HL-60 (cell line): ENCODE results near the gene NEU2.

Experiments
- GABPA ChIP-seq: IDR thresholded peaks from 2 replicates; pipeline ENCODE4 v1.6.1; 2012; ENCODE audit warnings: low read depth
- POLR2AphosphoS5 ChIP-seq: IDR thresholded peaks from 2 replicates; pipeline ENCODE4 v1.6.1; 2012; ENCODE audit warnings: low read depth
- REST ChIP-seq: IDR thresholded peaks from 2 replicates; pipeline ENCODE4 v1.6.1; 2012; ENCODE audit warnings: low read depth; ENCODE audit not compliant: insufficient replicate concordance
- SPI1 ChIP-seq: IDR thresholded peaks from 2 replicates; pipeline ENCODE4 v1.6.1; 2012; ENCODE audit warnings: low read depth, mild to moderate bottlenecking, borderline replicate concordance
- TF ChIP-seq, protein P1 (sequence below): IDR thresholded peaks from one replicate; pipeline ENCODE4 v1.5.1; 2011; ENCODE audit warnings: low read length, control low read depth, inconsistent platforms; ENCODE audit not compliant: insufficient read depth

- TF ChIP-seq, protein P1, sequence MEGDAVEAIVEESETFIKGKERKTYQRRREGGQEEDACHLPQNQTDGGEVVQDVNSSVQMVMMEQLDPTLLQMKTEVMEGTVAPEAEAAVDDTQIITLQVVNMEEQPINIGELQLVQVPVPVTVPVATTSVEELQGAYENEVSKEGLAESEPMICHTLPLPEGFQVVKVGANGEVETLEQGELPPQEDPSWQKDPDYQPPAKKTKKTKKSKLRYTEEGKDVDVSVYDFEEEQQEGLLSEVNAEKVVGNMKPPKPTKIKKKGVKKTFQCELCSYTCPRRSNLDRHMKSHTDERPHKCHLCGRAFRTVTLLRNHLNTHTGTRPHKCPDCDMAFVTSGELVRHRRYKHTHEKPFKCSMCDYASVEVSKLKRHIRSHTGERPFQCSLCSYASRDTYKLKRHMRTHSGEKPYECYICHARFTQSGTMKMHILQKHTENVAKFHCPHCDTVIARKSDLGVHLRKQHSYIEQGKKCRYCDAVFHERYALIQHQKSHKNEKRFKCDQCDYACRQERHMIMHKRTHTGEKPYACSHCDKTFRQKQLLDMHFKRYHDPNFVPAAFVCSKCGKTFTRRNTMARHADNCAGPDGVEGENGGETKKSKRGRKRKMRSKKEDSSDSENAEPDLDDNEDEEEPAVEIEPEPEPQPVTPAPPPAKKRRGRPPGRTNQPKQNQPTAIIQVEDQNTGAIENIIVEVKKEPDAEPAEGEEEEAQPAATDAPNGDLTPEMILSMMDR = no peak
- TF ChIP-seq POLR2AphosphoS5 = no peak
- TF ChIP-seq REST = no peak
- no peak for TF ChIP-seq GABPA
- TF ChIP-seq SPI1 = no peak
Measured at GRCh38 chr2:233002829-233003657, 29.4 kb upstream of the NEU2 start.
